Caco-2 (cell line): ENCODE measurements around the gene PPL. TPM values are rescaled to one million over a fixed set of nuclear protein-coding genes. Genes with fewer than 3 reads are reported as not detected.

Experiments used
- BruUV-seq: library from RNA; stranded (reverse); fragments of 400-500 nt; replicated peaks from 2 replicates; lab custom pipeline; 2021; lab: Mats Ljungman, UMichigan
- CTCF ChIA-PET: fragments of 300-600 bp; sonication (Branson Sonifier 250); formaldehyde crosslinking; loops from one replicate; lab custom pipeline; 2022; ENCODE audit warnings: antibody characterized with exemption; lab: Charles Lee
- POLR2A ChIA-PET: fragments of 300-600 bp; sonication (Branson Sonifier 250); formaldehyde crosslinking; loops from one replicate; lab custom pipeline; 2022; ENCODE audit warnings: antibody characterized with exemption; lab: Charles Lee
- DNase-seq, 2 experiments: peaks; one replicate each; pipeline versions ENCODE4 v3.0.0 to v3.0.0-alpha.2; 2020 to 2022
- H3K27me3 ChIP-seq: replicated peaks from 2 replicates; pipeline ENCODE4 v1.6.0; 2011; ENCODE audit warnings: low read length; ENCODE audit not compliant: control insufficient read depth, insufficient read depth
- H3K36me3 ChIP-seq: 2 replicates; pipeline ENCODE4 v1.5.1; 2011; ENCODE audit warnings: low read length; ENCODE audit not compliant: control insufficient read depth, insufficient read depth
- H3K4me1 ChIP-seq: fragments of 250-450 bp; sonication (Bioruptor Pico); 2 replicates; pipeline ENCODE4 v1.5.1; 2020; ENCODE audit warnings: mild to moderate bottlenecking
- H3K4me3 ChIP-seq: 2 replicates; pipeline ENCODE4 v1.5.1; 2011; ENCODE audit warnings: low read depth, mild to moderate bottlenecking, control low read depth, low read length
- H3K9me3 ChIP-seq: fragments of 250-450 bp; sonication (Bioruptor Pico); 2 replicates; pipeline ENCODE4 v1.5.1; 2020; ENCODE audit warnings: mild to moderate bottlenecking, moderate library complexity
- H3K27ac Mint-ChIP-seq: one replicate; pipeline ENCODE4 v1.8.0; 2022; ENCODE audit warnings: mixed read lengths; ENCODE audit not compliant: unreplicated experiment
- H3K27me3 Mint-ChIP-seq: one replicate; pipeline ENCODE4 v1.8.0; 2022; ENCODE audit warnings: mixed read lengths; ENCODE audit not compliant: insufficient read depth, unreplicated experiment
- H3K36me3 Mint-ChIP-seq: one replicate; pipeline ENCODE4 v1.8.0; 2022; ENCODE audit warnings: mild to moderate bottlenecking, mixed read lengths; ENCODE audit not compliant: insufficient read depth, unreplicated experiment
- H3K4me1 Mint-ChIP-seq: one replicate; pipeline ENCODE4 v1.8.0; 2022; ENCODE audit warnings: low read depth, mixed read lengths; ENCODE audit not compliant: unreplicated experiment
- H3K4me3 Mint-ChIP-seq: one replicate; pipeline ENCODE4 v1.8.0; 2022; ENCODE audit warnings: mild to moderate bottlenecking, moderate library complexity, mixed read lengths; ENCODE audit not compliant: unreplicated experiment
- H3K9me3 Mint-ChIP-seq: one replicate; pipeline ENCODE4 v1.8.0; 2022; ENCODE audit warnings: mixed read lengths; ENCODE audit not compliant: unreplicated experiment
- CTCF ChIP-seq, 2 experiments: fragments of 200-600 bp in 1 of 2; IDR thresholded peaks; 1 replicate in 1 of 2; 2 replicates in 1 of 2; pipeline versions ENCODE4 v1.5.1 to v1.8.0; 2011 to 2022; ENCODE audit warnings: antibody characterized with exemption in 1 of 2, control low read depth in 1 of 2, inconsistent platforms in 1 of 2, low read depth in 1 of 2, low read length in 1 of 2, mild to moderate bottlenecking in 1 of 2, moderate library complexity in 1 of 2; ENCODE audit not compliant: insufficient read depth in 1 of 2, severe bottlenecking in 1 of 2, unreplicated experiment in 1 of 2
- intact Hi-C: fragments of 100-400 bp; cut with micrococcal nuclease; formaldehyde crosslinking; loops from one replicate; pipeline ENCODE4 v1.10.0; 2022; ENCODE audit not compliant: unreplicated experiment
- total RNA-seq: library from RNA; stranded (reverse); gene quantifications from 2 replicates; pipeline ENCODE4 v1.2.3, GENCODE V29; 2022

PPL gene
- total RNA-seq, 1 experiment from 2014 or later = 68.1 TPM

- no peak for TF ChIP-seq CTCF (IDR thresholded peaks at IDR 0.05; ENCODE audit: insufficient read depth in 1 of 2, low read depth in 1 of 2, low read length in 1 of 2, severe bottlenecking in 1 of 2, unreplicated experiment in 1 of 2)
- POLR2A ChIA-PET = no interaction called here
- CTCF ChIA-PET = no interaction called here
- Histone ChIP-seq H3K4me1 (peaks cover 46% of the 10 kb centered on the region), H3K27me3 (no peaks in the 10 kb centered on the region), H3K36me3 (peaks cover 2% of the 10 kb centered on the region; the same call in 1 of the 2 replicates), H3K4me3 (no peak overlapping the region), H3K9me3 (peaks cover 16% of the 10 kb centered on the region; the same call in 1 of the 2 replicates)
- TSS peak; percentile 5 for BruUV-seq
- peaks cover 9% of the 10 kb centered on the region for H3K9me3 Mint-ChIP-seq
- H3K4me1 Mint-ChIP-seq = peaks cover 31% of the 10 kb centered on the region
- H3K4me3 Mint-ChIP-seq = no peak overlapping the region
- DNase-seq = no peak
- no peaks in the 10 kb centered on the region for H3K27me3 Mint-ChIP-seq
- intact Hi-C loops = no loop called here
- H3K27ac Mint-ChIP-seq = peak overlapping the region; percentile 98
- H3K36me3 Mint-ChIP-seq = peaks cover 42% of the 10 kb centered on the region
These were observed 13.1 kb downstream of the PPL start for GRCh38 chr16:4923853-4924252.

DNA sequence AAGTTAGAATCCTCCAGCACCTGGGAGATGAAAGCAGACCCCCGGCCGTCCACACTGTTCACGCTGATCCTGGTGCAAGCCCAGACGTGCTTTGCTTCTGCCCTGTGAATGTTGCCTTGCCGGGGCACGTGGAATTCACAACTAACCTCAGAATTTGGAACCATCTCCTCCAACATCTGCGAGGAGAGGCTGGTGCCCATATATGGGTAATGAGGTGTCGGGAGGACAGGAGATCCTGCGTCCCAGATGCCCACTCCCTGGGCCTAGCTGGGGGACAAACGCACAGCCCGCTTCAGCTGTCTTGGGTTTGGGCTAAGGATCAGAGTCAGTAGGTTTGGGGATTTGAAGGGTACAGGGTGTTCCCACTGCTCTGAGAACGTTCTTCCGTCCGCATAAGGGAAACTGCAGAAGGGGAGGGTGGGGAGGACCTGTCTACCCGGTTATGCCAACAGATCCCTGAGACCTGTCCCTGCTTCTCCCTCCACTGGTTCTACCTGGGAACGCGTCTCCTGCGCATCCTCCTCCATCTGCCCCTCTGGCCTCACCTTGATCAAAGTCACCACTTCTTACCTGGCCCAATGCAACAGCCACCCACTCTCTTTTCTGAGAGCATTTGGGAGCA is 14.1 kb downstream of the PPL start:
- H3K9me3 Mint-ChIP-seq = peaks cover 9% of the 10 kb centered on the region
- intact Hi-C loops = no loop called here
- H3K4me1 Mint-ChIP-seq = peaks cover 31% of the 10 kb centered on the region

GRCh38 chr16:4920826-4921225 is 16.1 kb downstream of the PPL start:
- ChIA-PET POLR2A (no interaction called here), CTCF (no interaction called here)

More for the DNA sequence above, 14.1 kb downstream of the PPL start:
- no TSS peak for BruUV-seq
- peaks cover 10% of the 10 kb centered on the region; the same call in 1 of the 2 replicates for H3K9me3 ChIP-seq
- POLR2A ChIA-PET = no interaction called here
- no peak for DNase-seq
- H3K27me3 ChIP-seq = no peaks in the 10 kb centered on the region
- H3K27me3 Mint-ChIP-seq = no peaks in the 10 kb centered on the region
- H3K27ac Mint-ChIP-seq = peak overlapping the region; percentile 61
- H3K4me1 ChIP-seq = peaks cover 55% of the 10 kb centered on the region
- CTCF ChIA-PET = no interaction called here
- H3K4me3 Mint-ChIP-seq = peak overlapping the region; percentile 29
- no peak for TF ChIP-seq CTCF (IDR thresholded peaks at IDR 0.05; ENCODE audit: insufficient read depth in 1 of 2, low read depth in 1 of 2, low read length in 1 of 2, severe bottlenecking in 1 of 2, unreplicated experiment in 1 of 2)
- H3K36me3 ChIP-seq = peaks cover under 1% of the 10 kb centered on the region; the same call in 1 of the 2 replicates
- H3K36me3 Mint-ChIP-seq = peaks cover 44% of the 10 kb centered on the region
- H3K4me3 ChIP-seq = no peak overlapping the region

More at GRCh38 chr16:4920826-4921225, 16.1 kb downstream of the PPL start:
- intact Hi-C loops = no loop called here
- no peaks in the 10 kb centered on the region for H3K27me3 ChIP-seq
- Mint-ChIP-seq H3K4me1 (peaks cover 30% of the 10 kb centered on the region), H3K4me3 (no peak overlapping the region), H3K27ac (no peak overlapping the region), H3K36me3 (peaks cover 32% of the 10 kb centered on the region), H3K9me3 (no peaks in the 10 kb centered on the region), H3K27me3 (no peaks in the 10 kb centered on the region)
- no peak for TF ChIP-seq CTCF (IDR thresholded peaks at IDR 0.05; ENCODE audit: insufficient read depth in 1 of 2, low read depth in 1 of 2, low read length in 1 of 2, severe bottlenecking in 1 of 2, unreplicated experiment in 1 of 2)
- peaks cover 60% of the 10 kb centered on the region for H3K4me1 ChIP-seq
- no peaks in the 10 kb centered on the region for H3K9me3 ChIP-seq
- H3K4me3 ChIP-seq = no peak overlapping the region
- no peak for DNase-seq
- BruUV-seq = no TSS peak
- H3K36me3 ChIP-seq = no peaks in the 10 kb centered on the region; the same call in 1 of the 2 replicates
